GM19467 (cell line): ENCODE results near the gene LTO1.
A peak's percentile ranks its signal among the peaks of the same experiment; 100 is the strongest.

Experiments used
- ATAC-seq: cut with Tn5 transposase; IDR thresholded peaks from one replicate; pipeline ENCODE4 v1.9.1; 2021; ENCODE audit warnings: mild to moderate bottlenecking, moderate library complexity; ENCODE audit not compliant: unreplicated experiment

The LTO1 gene

DNA sequence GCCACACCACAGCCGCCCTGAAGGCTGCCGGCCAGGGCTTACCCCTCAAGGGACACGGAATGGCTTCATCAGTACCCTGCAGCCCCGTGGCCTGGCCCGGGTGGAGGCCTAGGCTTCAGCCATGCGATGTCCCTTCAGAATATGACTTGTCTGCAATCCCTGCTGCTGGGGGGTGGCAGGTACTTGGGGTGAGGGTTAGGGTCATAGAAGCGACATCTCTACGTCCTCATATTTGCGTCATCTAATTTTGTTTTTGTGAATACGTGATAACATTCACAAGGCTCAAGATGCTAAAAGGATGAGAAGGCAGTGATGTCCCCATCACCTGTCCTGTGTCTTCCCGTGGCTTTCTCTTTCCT lies 27.8 kb downstream of the LTO1 start:
- no peak for ATAC-seq

DNA sequence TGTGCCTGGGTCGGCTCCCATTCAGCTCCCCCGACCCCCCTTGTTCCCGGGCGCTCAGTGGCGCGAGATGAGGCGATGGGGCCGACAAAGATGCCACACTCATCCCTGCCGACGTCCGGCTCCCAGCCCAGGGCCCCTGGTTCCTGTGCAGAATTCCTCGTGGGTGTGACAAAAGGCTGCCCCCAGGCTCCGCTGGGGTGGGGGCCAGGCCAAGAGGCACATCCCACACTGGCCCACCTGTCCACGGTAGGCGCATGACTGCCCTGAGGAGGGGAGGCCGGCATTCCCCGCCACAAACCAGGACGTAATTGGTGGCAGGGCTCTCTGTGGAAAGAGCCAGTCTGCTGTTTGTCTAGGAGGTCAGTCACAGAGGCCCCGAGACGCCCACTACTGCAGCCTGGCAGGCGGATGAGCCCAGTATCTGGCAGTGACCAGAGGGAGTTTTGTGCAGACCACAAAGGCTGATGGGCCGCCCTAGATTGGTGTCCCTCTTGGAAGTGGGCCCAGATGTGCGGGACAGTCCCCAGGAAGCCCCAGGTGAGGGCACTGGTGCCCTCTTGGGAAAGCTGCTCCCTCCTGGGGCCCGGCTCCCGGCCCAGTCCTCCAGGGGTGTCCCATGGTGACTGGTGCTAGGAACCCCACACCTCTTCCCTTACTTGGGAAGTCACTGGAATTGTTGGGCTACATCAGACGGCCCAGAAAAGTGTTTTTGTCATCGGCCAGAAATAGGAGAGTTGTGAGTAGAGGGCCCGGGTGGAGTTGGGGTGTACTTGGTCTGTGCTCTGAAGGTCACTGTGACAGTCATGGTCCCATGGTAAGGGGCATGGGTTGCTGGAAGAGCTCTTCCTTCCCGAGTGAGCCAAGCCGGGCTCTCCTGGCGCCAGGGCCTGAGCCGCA lies 28.4 kb downstream of the LTO1 start:
- no peak for ATAC-seq

DNA sequence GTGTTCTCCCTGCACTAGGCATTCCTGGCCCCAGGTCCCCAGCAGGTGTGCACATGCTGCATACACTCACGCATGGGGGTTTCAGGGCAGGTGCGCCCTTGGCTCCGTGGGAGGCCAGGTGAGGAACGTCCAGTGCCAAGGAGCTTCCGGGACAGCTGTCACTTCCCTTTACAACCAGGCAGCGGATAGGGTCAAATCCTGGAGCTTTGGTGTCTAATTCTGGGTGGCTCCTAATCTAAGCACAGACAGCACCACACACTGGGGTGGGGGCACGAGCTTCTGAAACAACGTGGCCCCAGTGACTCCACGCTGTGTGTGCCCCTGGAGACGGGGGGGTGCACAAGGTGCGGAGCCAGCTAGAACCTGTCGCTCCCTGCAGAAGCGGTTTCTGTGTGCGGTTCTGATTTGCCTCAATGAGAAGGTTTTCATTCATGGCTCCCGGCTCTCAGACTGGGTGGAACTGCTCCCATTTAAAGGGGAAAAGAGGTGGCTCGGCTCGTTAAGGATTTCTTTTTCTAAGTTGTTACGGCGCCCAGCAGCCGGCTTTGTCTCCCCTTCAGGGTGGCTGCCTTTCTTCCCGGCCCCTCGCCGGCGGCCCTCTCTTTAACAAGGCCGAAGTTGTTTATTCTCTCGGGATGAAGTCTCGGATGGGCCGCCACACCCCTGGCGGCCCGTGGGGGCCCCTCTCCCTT lies 29.2 kb downstream of the LTO1 start:
- ATAC-seq: no peak

DNA sequence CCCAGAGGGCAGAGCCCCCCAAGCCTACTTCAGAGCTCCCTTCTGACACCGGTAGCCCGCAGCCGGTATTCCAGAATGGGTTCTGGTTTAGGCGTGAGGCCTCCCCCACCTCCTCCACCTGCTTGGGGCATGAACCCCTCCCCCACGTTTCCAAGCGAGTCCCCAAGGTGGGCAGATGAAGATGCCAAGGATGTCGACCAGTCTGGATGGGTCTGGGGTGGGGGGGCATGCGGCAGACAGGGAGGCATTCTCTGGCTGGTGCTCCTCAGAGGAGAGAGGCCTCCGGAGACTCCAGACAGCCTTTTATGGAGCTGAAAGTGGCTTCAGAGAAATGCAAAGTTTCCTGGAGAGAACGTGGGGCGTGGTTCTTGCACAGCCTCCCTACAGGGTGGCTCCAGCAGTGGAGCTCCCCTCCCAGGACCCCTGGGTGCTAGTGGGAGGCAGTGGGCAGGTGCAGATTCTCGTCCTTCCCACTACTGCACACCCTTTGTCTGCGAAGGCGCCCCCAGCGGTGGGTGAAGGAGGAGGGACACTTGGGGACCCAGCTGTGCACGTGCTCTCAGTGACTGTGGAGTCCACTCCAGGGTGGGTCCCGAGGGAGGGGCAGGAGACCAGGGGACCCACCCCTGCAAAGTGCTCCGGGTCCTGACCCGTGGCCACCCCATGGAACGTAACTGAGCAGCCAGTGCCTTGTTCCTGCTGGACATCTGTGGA lies 30.0 kb downstream of the LTO1 start:
- no peak for ATAC-seq

DNA sequence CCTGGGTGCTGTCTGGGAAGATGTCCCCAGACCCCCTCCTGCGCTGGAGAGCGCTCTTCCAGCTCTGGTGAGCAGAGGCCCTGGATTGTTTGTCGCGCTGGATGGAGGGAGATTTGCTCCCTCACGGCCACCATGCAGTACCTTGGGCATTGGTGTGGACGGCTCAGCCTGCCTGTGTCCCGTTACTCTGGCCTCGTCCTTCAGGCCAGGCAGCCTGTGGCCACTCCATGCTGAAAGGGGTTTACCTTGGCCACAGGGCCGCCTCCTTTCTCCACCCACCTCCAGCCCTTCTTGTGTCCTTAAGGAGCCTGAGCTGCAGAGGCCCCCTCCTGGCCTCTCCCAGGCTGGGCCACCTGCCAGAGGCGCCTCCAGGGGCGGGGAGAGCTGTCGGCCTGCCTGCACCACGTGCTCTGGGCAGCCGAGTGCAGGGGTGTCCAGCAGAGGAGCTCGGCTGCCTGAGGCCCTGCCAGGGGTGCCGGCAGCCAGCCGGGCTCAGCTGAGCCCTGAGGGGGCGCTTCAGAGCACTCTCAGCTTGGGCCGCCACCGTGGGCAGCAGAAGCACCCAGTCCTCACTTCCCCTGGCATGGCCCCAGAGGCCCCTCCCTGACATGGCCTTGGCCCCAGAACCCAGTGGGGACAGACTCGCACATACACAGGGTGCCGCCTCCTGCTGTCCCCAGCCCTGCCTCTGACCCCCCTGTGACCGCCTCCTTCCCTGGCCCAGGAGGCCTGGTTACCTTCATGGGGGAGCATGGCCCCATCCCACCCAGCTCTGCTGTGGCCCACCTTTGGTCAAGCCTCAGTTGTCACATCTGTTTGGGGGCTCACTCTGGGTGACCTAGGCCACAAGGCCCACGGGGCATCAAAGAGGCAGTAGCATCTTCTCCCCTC lies 30.8 kb downstream of the LTO1 start:
- no peak for ATAC-seq

DNA sequence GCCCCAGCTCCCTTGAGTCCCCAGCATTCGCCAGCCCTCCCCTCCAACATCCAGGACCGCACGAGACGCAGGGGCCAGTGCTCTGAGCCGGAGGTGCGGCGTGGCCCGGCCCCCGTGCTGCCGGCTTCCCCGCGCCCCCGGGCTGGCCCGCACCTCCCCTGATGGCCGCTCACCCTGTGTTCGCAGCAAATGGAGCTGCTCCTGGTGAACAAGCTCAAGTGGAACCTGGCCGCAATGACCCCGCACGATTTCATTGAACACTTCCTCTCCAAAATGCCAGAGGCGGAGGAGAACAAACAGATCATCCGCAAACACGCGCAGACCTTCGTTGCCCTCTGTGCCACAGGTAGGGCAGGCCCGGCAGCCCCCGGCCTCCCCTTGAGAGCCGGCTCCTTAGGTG lies 31.5 kb downstream of the LTO1 start:
- ATAC-seq: no peak

DNA sequence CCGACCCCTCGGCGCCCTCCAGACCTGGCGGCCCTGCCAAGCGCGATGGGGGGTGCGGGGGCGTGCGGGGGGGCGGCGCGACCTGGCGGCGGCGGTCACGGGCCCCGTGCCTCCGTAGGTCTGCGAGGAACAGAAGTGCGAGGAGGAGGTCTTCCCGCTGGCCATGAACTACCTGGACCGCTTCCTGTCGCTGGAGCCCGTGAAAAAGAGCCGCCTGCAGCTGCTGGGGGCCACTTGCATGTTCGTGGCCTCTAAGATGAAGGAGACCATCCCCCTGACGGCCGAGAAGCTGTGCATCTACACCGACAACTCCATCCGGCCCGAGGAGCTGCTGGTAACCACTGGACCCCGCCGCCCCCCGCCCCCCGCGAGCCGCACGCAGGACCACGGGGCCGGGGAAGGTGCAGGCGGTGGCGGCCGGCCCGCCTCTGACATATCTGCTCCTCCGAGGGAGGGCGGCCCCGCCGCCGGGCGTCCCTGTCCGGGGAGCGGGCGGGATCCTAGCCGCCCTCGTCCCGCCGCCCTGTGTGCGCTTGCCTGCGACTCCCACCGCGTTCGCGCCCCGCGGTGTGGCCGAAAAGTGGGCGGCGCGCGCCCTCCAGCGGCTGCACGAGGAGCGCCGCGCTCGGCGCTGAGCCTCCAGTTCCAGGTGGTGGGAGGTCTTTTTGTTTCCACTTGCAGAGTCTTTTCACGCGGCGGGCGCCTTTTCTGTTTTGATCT lies 32.1 kb downstream of the LTO1 start:
- peak; percentile 59 for ATAC-seq

DNA sequence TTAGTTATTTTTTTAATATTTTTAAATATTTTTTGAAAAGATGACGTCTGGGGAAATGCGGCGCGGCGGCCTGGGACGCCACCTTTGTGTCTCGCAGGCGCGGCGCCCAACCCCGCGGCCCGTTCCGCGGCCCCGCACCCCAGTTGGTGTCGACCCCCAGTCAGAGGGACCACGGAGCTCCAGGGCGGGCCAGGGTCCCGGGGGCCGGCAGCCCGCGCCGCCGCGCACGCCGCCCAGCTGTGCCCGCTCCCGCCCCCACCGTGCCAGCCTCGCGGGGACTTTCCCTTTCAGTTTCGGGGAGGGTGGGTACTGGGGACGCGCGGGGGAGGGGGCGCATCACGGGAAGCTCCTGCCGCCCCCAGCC lies 32.6 kb downstream of the LTO1 start:
- no peak for ATAC-seq

DNA sequence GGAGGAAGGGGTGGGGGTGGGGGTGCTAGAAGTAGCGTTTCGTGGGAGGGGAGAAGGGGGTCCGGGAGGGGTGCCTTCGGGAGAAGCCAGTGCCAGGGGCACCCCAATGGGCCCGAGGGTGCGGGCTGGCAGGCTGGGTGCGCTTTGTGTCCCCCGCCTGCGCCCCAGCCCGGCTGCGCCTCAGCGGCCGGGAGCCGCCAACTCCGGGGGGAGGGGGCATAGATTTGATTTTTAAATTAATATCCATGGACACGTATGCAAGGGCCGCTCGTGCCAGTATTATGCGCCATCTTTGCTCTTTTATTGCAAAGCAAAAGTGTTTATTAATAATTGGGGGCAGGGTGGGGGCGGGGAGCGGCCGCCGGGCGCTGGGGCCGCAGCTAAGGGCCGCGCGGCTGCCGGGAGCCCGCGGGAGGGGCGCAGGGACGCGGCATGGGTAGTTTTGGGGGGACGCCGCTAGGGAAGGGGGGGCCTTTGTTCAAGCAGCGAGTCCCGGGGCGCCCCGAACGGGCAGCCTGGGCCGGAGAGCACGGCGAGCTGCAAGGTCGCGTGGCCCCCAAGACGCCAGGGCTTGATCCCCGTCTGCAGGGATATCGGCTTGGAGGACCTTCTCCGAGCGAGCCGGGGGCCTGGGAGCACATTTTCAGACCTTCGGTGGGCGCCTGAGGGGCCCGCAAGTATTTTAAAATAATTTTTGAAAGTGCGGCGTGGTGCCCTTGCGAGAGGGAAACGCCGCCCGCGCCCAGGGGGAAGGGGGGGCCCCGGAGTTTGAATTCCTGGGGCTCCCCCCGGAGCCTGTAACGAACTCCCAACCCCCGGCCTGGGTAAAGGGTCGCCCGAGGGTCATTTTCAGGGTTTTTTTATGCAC lies 33.2 kb downstream of the LTO1 start:
- ATAC-seq: no peak

DNA sequence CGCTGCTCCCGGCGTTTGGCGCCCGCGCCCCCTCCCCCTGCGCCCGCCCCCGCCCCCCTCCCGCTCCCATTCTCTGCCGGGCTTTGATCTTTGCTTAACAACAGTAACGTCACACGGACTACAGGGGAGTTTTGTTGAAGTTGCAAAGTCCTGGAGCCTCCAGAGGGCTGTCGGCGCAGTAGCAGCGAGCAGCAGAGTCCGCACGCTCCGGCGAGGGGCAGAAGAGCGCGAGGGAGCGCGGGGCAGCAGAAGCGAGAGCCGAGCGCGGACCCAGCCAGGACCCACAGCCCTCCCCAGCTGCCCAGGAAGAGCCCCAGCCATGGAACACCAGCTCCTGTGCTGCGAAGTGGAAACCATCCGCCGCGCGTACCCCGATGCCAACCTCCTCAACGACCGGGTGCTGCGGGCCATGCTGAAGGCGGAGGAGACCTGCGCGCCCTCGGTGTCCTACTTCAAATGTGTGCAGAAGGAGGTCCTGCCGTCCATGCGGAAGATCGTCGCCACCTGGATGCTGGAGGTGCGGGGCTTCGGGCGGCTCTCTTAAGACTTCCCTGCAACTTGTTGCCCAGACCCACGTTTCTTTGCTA lies 34.1 kb downstream of the LTO1 start, which contains the start of gene CCND1:
Gene CCND1, plus strand, starts transcription at position 162 of the 587 bp plus-strand sequence. Its CDS starts 158 bp downstream, at position 320.
- ATAC-seq: no peak

DNA sequence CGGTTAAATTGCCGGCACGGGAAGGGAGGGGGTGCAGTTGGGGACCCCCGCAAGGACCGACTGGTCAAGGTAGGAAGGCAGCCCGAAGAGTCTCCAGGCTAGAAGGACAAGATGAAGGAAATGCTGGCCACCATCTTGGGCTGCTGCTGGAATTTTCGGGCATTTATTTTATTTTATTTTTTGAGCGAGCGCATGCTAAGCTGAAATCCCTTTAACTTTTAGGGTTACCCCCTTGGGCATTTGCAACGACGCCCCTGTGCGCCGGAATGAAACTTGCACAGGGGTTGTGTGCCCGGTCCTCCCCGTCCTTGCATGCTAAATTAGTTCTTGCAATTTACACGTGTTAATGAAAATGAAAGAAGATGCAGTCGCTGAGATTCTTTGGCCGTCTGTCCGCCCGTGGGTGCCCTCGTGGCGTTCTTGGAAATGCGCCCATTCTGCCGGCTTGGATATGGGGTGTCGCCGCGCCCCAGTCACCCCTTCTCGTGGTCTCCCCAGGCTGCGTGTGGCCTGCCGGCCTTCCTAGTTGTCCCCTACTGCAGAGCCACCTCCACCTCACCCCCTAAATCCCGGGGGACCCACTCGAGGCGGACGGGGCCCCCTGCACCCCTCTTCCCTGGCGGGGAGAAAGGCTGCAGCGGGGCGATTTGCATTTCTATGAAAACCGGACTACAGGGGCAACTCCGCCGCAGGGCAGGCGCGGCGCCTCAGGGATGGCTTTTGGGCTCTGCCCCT lies 34.7 kb downstream of the LTO1 start:
- no peak for ATAC-seq

DNA sequence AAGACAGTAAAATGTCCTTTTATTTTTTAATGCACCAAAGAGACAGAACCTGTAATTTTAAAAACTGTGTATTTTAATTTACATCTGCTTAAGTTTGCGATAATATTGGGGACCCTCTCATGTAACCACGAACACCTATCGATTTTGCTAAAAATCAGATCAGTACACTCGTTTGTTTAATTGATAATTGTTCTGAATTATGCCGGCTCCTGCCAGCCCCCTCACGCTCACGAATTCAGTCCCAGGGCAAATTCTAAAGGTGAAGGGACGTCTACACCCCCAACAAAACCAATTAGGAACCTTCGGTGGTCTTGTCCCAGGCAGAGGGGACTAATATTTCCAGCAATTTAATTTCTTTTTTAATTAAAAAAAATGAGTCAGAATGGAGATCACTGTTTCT lies 35.3 kb downstream of the LTO1 start:
- no peak for ATAC-seq

DNA sequence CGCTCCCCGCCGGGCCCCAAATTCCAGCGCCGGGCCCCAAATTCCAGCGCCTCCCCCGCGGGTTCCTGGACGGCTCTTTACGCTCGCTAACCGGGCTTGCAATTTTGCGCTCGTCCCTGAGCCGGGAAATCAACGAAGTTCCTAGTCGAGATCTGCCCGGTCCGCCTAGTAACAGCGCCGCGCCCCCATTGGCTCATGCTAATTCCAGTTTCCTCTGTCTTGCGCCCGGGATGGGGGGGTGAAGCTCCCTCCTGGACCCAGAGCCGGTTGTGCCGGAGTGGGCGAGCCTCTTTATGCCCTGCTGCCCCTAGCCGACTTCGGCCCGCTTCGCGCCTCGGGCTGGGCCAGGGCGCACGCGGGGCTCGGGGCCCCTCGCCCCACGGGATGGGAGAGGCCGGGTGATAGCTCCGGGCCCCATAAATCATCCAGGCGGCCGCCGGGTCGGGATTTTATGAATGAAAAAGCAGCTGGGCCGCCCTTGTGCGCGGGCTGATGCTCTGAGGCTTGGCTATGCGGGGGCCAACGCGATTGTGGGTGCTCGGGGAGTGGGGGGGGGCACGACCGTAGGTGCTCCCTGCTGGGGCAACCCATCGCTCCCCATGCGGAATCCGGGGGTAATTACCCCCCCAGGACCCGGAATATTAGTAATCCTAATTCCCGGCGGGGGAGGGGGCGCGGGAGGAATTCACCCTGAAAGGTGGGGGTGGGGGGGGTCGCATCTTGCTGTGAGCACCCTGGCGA lies 36.0 kb downstream of the LTO1 start:
- no peak for ATAC-seq

DNA sequence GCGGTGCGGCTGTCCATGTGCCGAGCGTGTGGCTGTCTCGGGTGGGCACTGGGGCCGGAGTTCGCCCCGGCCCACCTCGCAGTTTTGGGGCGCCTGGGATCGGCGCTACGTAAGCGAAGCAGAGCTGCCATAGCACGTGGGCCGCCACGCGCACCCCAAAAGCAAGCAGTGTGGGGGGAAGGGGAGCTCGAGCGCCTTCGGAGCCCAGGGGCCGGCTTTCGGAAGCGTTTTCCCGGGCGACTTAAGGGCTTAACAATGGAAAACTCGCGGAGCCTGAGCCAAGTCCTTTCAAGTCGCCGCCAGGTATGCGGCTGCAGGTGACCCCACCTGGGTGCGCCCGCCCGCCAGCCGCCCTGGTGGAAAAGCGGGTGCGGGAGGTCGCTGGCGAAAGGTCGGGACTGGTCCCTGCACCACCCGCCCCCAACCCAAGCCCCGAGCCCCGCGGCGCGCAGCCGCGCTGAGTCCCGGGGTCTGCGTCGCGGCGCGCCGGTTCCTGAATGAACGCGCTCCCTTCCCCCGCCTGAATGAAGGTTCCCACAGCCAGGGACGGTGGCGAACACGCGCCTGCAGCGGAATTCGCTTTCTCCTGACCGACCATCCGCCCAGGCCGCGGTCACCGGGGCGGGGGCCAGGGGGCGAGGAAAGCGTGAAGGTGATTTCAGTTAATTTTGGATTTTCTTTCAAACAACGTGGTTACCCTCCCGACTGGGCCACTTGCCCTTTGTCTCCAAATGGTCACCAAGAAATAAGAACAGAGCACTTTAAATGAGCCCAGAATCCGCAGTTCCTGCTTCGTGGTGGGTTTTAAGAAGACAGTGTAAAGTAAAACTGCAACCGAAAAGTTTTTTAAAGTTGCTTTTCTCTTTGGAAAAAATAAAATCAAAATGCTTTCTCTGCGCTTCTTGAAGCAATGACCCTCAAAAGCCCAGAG lies 36.9 kb downstream of the LTO1 start:
- no peak for ATAC-seq

DNA sequence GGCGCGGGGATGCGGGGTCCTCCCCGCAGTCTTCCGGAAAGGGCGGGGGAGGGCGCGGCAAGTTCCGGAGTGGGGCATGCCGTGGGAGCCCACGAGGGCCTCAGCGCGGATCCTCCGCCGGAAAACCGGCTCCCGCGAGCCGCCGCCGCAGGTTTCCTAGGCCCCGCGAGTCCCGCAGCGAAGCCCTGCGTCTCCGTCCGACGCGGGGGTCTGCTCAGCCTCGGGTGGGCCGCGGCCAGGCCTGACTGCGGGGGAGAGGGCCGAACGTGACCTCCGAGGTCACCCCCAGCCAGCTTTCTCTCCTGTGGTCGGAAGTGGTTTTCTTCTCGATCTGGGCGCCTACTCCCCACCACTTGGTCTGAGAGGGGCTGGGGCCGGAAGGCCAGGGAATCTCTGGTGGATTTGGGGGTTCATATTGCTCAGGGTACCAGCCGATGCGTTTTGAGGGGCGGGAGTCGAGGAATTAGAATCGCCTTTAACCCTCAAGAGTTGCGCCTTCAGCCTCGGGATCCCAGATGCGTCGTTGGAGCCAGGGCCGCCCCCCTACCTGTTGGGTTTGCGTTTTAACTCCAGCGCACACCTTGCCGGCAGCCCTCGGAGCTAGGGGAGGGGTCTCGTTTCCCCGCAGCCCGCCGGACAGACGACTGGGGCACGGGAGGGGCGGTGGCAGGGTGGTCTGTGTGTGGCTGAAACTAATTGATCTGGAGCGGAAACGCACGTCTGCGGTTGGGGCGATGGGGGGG lies 37.8 kb downstream of the LTO1 start:
- ATAC-seq: no peak
